GM19043 (cell line): ENCODE measurements around the gene ACTL8.

Experiments used
- ATAC-seq: cut with Tn5 transposase; IDR thresholded peaks from one replicate; pipeline ENCODE4 v1.9.1; 2021; ENCODE audit warnings: low read depth; ENCODE audit not compliant: unreplicated experiment

Gene ACTL8

DNA sequence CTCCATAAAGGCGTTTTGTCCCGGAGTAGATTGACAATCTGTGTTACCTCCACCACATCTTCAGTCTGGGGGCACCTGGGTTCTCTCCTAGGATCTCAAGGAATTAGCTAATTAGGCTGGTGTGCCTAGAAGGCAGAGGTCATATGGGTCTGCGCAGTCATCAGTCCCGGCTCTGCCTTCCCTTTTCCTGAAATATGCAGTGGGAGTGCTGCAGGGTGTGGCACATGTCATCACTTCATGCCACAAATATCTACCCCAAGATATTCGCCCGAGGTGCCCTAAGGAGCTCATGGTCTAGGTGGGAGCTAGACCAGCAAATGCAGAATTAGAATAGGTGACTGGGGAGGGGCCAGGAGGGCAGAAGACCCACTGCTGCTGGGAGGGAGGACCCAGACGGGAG lies 42.9 kb downstream of the ACTL8 start:
- ATAC-seq: no peak

DNA sequence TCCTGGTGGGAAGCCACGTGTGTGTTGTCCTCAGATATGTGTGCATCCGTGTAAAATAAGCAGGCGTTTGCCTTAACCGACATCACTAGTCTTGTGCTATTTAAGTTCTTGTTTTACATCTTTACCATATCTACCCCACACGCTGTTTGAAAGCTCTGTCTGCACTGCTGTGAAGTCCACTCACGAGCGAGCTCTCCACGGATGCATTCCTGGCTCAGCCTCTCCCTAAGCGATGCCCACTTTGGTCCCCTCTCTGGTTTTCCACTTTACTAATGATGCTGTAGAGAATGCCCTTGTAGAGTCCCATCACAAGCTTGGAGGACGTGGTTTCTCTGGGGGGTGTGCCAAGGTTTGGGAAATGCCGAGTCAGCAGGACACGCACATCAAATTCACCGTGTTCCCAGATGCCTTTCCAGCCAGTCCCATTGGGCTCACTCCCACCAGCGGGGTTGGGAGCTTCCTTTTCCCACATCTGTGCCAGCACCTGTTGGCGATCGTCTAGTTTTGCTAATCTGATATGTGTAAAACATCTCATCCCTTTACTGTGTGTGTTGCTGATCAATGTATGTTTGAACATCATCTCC lies 43.8 kb downstream of the ACTL8 start:
- ATAC-seq: no peak

DNA sequence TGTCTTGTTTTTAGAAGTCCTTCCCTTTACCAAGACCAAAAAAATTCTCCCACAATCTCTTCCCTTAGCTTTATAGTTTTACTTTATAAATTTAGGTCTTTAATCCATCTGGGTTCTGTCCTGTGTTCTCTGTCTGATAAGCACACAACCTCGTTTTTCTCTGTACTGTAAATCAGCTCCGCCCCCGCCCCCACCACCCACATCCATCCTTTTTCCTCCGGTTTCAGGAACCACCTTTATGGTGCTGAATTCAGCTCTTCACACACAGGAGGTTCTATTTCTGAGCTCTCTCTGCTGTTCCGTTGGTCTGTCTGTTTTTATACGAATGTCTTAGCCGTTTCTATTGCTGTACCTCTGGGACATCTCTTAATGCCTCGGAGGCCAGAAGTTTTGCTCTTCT lies 44.5 kb downstream of the ACTL8 start:
- no peak for ATAC-seq

DNA sequence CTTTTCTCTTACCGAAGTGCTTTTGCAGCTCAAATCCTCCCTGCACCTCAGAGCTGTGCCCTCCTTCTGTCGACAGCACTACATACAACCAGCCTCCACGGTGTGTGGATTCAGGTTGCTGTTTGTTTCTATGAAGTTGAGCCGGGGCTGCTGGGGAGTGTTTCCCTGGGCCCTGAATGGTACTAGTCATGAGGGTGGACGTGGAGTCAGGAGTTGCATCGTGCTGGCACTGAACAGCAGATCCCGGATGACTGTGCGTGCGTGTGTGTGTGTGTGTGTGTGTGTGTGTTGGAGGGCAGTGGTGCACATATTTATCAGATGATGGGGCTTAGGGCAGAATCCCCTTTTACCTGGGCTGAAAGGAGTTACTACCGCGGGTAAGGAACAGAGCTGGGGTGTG lies 47.0 kb downstream of the ACTL8 start:
- no peak for ATAC-seq

DNA sequence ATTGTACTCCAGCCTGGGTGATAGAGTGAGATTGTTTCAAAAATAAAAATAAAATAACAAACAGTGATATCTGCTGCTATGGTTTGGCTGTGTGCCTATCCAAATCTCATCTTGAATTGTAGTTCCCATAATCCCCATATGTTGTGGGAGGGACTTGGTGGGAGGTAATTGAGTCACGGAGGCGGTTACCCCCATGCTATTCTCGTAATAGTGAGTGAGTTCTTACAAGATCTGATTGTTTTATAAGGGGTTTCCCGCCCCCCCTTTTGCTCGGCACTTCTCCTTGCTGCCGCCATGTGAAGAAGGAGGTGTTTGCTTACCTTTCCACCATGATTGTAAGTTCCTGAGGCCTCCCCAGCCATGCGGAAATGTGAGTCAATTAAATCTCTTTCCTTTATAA lies 47.8 kb downstream of the ACTL8 start:
- ATAC-seq: no peak

DNA sequence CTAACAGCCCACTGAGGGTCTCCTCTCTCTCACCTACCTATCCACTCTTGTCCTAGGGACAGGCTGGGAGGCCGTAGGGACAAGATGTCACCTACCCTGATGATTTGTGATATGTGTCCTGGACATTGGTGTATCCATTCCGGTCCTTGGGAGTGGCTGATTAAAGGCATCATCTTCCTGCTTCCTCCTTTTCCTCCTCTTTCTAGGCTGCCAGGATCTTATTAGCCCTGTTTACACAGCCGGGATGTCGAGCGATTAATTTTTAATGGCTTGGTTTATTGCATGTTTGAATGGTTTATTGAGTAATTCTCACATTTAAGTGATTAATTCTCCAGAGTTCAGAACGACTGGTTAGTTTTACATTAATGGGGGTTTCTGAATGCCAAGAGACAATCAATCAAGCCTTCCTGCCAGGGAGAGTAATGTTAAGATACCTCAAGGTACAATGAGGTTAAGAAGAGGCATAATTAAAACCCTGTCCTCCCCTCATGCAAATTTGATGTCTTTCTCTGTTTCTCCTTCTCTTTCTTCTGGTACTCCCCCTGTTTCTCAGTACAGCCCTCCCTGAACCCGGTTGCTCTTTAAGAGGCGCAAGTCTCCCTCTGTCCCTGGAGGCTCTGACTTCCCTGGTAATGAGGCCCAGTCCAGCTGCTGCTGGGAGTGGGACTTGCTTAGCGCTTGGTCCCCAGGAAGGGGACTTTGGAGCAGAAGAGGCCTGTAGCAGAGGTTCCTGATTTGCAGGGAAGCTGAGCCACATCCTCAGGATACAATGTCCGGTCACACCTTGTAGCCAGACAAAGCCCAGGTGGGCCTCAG lies 50.9 kb downstream of the ACTL8 start:
- ATAC-seq: no peak

DNA sequence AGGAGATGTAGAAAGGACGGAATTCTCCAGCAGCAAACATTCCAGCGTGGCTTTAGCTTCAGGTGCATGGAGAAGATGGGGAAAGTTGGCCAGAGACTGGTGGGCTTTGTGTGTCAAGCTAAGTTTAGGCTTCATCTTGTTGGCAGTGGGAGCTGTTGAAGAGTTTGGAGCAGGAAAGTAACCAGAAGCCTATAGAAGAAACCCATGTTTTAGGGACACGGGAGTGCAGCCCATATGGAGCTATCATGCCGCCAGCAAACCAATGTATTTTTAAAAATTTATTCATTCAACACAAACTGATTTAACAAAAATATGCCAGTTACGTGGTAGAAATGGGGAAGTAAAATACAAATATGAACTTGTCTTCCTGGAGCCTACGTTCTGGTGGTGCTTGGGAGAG lies 53.7 kb downstream of the ACTL8 start:
- ATAC-seq: no peak

DNA sequence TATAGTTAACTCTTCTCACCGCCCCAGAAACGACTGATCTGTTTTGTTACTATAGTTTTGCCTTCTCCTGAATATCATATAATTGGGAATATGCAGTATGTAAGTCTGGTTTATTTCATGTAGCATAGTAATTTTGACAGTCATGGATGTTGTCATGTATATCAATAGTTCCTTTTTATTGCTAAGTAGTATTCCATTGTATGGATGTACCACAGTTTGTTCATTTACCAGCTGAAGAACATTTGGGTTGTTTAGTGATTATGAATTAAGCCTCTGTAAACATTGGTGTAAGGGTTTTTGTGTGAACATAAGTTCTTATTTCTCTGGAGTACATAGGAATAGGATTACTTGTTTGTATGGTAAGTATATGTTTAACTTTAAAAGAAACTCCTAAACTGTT lies 55.5 kb downstream of the ACTL8 start:
- no peak for ATAC-seq

DNA sequence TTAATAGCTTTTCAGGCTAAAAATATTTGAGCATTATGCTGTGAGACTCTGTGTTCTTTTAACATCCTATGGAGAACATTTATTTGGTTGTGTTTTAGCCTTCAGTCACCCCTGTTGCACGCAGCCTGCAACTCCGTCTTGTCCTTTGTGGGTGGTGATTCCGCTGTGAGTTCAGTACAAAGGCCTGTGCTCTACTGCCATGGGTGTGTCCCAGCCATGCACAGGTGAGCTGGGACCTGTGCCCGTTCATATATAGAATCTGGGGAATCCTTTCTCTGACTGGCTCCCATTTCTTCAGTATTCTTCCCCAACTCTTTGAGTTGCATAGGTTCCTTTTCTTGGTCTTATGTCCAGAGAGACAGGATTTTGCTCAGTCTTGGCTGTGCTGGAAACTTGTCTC lies 61.4 kb downstream of the ACTL8 start:
- no peak for ATAC-seq

DNA sequence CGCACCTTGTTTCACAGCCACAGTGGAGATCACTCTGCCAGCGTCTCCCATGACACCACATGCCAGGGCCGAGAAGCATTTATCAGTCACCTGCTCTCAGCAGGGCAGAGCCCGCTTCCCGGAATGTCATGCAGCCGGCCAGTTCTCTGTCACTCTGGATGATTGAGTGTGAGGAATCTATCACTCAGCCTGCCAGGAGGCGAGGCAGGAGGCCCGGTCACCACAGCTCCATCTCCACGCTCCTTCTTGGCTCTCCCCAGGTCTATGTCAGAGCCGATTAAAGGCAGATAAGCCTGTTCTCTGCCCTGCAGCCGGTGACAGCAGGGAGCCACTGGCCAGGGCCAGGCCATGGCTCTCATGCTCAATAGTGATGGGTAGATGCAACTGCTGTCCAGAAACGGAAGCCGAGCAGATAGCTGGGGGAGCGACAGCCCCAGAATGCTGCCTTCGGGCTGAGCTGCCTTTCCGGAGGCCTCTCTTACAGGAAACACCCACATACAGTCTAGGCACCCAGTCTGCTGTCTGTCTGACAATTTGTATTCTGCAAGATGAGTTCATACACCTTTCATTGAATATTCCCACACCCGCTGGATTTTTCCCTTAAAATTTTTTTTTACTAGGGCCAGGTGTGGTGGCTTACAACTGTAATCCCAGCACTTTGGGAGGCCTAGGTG lies 64.1 kb downstream of the ACTL8 start:
- no peak for ATAC-seq

DNA sequence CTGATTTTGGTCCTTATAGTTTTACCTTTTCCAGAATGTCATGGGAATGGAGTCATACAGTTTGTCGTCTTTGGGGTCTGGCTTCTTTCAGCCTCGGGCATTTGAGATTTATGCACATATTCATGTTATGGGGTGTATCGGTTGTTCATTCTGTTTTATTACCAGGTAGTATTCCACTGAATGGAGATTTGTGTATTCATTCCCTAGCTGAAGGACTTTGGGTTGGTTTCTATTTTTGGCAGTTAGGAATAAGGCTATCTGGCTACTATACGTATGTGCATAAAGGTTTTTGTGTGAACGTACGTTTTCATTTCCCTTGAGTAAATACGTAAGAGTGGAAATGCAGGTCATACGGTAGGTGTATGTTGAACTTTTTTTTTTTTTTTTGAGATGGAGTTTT lies 65.1 kb downstream of the ACTL8 start:
- no peak for ATAC-seq

DNA sequence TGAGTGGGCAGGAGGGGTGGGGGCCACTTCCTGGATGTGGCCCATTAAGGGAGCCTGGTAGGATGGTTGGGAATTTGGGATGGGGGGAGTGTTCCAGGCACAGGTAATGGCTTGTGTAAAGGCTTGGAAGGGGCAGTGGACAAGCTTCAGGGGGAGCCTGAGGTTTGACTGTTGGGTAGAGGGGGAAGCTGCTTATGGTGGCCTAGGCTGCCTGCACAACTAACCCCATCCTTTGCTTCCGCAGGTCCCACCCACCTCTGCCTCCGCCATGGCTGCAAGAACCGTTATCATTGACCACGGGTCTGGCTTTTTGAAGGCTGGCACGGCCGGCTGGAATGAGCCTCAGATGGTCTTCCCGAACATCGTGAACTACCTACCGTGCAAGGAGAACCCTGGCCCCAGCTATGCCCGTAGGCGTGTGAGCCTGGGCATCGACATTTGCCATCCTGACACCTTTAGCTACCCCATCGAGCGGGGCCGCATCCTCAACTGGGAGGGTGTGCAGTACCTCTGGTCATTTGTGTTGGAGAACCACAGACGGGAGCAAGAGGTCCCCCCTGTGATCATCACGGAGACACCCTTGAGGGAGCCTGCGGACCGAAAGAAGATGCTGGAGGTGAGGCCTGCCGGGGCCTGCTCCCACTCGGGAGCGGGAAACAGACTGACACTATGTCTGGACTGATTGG lies 67.8 kb downstream of the ACTL8 start:
- ATAC-seq: no peak

DNA sequence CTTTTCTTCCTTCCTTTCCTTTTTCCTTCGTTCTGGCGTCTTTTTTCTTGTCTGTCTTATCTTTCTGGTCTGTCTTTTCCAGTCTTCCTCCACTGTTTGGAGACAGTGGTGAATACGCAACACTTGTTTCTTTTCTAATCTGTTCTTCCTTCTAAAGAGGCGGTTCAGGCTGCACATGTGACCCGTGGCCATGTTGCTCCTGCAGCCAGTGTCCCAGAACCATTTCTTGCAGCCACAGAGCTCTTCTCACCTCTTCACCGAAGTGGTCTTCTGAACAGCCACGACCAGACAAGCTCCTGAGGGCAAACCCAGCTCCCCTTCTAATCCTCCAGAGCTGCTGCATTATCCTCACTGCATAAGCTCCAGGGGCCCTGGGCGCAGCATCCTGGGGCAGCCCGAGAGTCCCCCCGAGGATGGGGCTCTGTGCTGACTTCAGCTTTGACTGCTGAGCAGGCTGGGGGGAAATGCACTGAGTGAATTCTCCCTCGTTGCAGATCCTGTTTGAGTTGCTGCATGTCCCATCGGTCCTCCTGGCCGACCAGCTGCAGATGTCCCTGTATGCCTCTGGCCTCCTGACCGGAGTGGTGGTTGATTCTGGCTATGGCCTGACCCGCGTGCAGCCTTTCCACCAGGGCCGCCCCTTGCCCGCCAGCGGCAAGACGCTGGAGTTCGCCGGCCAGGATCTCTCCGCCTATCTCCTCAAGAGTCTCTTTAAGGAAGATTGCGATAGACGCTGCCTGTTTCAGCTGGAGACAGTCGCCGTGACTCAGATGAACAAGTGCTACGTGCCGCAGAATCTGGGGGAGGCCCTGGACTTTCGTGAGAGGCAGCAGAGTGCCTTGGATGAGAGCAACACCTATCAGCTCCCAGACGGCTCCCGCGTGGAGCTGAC lies 70.4 kb downstream of the ACTL8 start:
- no peak for ATAC-seq

DNA sequence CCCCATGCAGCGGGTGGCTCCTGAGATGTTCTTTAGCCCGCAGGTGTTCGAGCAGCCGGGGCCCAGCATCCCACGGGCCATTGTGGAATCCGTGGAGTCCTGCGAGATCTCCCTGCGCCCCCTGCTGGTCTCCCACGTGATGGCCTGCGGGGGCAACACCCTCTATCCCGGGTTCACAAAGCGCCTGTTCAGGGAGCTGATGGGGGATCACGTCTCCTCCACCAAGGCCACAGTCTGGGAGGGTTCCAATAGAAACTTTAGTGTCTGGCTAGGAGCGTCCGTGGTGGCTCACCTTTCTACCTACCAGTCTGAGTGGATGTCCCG lies 71.0 kb downstream of the ACTL8 start:
- no peak for ATAC-seq

DNA sequence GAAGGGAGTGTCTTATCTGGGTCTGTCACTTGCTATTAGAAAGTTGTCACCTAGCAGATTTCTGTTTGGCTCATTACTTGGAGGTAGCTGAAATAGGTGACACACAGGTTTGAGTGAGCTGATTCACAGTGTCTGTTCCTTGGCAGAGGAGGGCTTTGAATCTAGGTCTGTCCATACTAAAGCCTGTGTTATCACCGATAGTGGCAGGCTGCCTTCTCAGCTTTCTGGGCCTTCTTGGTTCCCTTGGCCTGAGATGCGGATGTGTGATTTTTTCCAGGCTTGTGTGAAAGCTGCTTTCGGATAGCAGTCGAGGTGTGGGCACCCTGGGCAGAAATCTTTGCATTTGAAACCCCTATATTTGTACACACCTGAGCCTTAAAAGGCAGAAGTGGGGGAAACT lies 73.9 kb downstream of the ACTL8 start:
- ATAC-seq: no peak

DNA sequence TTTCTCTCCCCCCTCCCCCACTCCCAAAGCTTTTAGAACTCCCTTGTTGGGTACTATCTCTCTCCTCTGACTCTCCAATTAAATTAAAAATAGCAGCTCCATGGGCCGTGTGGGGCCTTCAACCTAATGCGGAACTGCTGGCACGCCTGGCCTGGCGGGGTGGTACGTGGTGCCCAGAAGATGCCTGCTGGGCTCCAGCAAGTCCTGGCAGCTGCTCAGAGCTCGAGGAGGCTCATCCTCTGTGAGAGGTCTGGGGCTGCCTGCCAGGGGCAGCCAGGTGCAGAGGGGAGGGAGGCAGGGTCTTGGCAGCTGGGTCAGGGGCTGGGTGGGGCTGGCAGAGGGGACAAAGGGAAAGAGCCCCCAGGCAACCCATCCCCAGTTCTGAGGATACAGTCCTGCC lies 74.4 kb downstream of the ACTL8 start:
- no peak for ATAC-seq

DNA sequence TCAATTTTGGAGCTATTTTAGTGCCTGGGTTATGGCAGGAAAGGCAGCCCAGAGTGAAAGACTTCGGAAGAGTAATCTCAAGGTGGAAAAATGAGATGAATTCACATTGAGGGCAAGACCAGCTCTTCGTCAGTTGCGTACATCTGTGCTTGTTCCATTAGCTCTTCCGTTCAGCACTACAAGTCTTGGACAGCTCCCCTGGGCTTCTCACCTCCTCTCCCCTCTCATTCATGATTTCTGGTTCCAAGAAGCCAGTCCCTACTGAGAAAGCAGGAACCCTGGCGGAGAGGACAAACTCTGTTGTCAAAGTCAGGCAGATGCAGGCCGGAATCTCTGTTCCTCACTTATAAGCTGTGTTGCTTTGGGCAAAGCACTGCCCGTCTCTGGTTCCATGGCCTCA lies 76.5 kb downstream of the ACTL8 start:
- no peak for ATAC-seq

DNA sequence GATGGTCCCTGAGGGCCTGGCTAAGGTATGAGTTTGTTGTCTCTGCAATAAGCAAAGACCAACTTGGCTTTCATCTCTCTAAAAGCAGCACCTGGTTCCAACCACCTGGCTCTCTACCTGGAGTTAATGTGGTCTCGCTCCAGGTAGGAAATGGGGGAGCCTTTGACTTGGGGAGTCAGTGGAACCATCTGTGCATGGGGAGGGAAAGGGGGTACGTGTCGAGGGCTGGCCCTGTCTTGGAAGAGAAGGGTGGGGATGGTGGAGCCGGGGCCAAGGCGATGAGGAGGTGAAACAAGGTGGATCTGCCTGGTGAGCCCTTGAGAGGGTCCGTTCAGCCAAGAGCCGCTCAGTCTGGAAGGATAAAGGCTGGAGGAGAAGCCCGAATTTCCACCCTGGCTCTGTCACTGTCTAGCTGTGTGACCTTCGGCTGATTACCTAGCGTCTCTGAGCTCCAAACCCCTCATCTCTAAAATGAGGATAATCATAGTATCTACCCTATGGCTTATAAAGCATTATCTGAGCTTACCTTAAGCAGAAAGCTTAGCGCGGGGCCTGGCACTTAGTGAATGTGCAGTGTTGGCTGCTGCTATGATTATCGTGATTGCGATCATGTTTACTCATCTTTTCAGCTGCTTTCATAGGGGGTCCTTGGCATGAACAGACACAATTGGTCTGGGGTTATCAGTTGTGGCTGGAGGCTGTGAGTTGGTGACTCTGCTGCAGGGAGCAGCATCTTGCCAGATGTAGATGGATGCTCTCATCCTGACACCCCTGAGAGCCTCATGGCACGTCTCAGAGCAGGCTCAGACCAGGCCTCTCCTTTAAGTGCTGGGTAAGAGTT lies 78.7 kb downstream of the ACTL8 start:
- ATAC-seq: no peak

DNA sequence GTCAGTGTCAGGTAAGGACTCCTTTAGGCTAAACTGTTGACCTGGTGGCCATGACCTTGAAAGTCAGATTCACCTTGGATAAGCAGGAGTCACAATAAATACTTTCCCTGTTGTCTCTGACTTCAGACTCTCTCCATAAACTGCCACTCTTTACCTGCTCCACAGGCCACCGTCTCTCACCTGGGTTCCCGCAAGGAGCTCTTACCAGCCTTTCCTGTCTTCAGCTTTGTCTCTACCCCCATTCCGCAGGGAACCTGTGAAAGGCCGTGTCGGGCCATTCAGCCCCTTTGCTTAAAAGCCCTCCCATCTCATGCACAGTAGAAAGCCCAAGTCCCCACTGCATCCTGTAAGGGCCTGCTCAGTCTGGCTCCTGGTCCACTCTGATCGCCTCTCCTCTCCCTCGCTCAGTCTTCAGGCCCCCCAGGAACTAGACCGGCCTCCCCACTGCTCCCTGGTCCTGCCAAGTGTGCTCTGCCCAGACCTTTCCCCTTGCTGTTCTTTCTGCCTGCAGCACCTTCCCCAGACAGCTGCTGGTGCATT lies 79.5 kb downstream of the ACTL8 start:
- no peak for ATAC-seq
